SW480 (cell line): ENCODE measurements around the gene MYO1E.
A peak's percentile ranks its signal among the peaks of the same experiment; 100 is the strongest.

Experiments used
- DNase-seq: peaks from one replicate; pipeline ENCODE4 v3.0.0-alpha.2; 2016; ENCODE audit warnings: low spot score

The MYO1E gene

DNA sequence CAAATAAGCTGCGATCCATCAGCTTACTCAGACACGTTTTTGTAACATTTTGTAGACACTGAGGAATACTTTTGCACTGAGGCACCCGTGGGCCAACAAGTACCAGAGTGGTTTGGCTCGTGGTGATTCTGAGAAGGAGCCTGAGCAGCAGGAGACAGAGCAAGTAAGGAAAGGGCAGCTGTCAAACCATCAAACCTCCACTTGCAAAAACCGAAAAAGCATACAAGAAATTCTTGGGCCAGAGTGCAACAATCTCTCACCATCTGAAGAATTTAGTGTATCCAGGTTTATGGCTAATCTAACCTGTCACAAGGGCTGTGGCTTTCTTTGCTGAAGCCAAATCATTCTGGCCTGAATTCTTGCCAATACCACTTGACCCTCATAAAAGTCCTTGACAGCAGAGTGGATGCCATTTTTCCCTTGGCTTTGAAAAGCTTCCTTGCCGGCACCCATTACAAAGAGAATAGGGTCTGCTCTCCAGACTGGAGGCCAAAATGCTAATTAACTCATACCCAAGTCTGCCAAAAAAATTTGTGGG is 56.7 kb downstream of the MYO1E start:
- no peak for DNase-seq

DNA sequence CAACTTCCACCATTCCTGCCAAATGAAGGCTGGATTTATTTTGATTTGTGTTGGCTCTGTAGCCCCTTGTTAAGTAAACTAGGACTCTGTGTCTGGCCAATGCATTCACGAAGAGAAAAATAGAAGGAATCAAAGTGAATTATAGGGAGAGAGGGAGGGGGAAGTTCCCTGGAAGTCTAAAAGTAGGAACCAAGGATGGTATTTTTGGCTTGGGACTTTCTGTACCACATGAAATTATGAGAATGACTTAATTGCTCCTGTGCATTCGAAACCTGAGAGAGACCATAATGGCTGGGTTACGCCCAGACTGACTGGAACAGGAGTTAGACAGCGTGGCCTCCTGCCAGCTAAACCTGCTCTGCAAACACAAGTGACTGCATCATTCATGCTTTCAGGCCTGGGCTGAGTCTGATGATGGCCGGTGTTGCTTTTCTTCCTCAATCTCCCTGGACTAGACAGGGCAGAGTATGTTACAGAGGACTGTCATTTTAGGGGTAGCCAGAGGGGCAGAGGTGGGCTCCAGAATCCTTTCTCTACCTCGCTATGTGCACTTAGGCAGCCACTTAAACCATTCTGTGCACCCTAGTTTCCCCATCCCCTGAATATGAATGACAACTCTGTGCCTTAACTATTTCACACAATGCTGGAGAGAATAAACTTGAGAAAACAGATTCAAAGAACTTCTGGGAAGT is 58.9 kb downstream of the MYO1E start:
- no peak for DNase-seq

DNA sequence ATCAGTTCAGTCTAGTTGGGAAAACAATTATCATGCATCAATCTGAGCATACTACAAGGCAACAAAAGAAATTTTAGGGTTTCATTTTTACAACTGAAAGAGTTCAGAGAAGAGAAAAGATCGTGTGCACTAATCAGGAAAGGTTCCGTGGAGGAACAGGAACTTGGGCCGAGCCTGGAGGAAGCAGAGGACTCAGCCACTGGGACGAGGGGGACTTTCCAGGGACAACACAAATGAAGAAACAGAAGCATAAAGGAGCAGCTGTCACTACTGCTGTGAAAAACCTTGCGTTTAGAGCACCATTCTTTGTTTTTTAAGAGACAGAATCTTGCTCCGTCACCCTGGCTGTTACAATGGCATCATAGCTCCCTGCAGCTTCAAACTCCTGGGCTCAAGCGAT is 60.5 kb downstream of the MYO1E start:
- no peak for DNase-seq

DNA sequence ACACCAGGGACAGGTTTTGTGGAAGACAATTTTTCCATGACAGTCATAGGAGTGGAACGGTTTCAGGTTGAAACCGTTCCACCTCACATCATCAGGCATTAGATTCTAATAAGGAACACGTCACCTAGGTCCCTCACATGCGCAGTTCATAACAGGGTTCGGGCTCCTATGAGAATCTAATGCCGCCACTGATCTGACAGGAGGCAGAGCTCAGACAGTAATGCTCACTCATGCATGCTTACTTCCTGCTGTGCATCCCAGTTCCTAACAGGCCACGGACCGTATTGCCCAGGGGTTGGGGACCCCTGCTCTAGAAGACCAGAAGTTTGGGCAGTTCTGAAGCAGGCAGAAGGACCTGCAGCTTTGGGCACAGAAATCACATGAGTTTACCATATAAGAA is 61.5 kb downstream of the MYO1E start:
- no peak for DNase-seq

GRCh38 chr15:59309405-59309804 is 63.3 kb downstream of the MYO1E start:
- no peak for DNase-seq

DNA sequence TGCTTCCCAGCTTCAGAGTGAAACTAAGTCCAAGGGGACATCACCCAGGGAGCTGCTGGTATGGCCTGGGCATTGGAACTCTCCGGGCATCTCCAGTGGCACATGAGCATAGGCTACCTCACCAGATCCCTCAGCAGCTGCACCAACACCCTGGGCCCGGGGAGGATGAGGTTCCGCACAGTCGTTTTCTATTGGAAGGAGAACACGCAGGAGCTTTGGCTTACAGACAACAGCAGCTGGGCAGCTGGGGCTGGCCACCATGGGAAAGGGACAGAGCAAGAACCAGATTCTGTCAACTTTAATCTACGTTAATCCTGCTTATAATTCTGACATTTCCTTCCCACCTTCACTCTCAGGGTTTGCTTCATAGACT is 65.5 kb downstream of the MYO1E start:
- no peak for DNase-seq

DNA sequence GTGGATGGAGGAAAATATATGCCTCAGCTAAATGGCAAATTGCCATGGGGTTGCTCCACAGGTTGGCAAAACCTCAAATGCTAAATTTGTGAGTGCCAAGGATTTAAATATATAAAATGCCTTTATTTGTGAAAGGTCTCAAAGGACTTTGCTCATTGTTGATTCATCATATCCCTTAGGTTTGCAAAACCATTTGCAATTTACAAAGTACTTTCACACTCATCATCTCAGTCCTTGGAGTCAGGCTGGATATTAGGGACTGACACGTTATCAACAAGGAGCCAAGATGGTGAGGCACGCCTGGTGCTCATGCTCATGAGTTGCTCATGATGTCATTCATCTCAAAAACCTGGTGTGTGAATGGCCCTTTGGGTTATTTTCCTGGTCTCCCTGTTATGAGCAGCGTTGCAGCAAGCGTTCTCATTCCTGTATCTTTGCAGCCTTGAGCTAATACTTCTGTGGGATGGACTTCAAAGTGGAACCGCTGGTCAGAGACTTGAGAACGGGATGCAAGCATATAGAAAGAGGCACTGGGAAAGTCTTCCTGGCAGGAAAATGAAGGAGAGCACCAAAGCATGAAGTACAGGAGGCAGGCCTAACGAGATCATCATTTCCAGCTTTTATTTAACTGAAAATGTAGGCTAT is 66.0 kb downstream of the MYO1E start:
- no peak for DNase-seq

DNA sequence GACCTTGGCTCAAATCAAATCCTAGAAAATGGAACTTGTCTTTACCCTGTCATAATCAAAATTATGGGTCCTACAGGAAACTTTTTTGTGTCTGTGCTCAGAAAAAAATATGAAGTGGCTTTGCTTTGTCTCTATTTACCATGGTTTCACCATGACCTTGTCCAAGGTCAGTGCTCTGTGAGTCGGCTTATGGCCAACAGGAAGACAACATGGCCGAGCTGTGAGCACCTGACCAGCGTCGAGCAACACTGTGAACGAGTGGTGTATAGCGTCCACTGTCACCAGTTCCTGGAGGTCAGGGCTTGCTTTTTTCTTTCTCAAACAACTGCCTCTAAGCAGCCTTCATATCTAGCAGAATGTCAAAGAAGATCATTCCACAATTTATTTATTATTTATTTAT is 67.9 kb downstream of the MYO1E start:
- DNase-seq = no peak

DNA sequence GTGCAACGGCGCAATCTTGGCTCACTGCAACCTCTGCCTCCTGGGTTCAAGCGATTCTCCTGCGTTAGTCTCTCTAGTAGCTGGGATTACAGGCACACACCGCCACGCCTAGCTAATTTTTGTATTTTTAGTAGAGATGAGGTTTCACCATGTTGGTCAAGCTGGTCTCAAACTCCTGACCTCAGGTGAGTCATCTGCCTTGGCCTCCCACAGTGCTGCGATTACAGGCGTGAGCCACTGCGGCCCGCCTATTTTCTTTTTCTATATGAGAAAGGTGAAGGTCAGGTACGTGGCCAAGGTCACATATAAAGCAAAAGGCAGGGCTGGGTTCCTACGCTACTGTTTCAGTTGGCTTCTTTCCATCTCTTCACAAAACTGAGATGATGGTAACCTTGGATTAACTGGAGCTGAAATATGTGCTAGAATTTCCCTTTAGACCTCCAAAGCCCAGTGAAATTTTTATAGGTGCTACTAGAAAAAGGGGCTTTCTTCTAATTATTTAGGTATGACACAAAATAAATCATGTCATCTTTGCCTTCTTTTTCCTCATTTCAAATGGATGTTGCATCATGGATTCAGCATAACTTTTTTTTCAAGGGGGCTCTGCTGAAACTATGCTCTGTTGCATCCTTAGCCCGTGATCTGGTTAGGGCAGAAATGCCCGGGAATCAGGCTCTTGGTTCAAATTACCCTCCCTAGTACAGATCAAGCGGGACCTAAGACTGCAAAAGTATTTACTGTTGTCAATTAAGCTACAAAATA is 68.5 kb downstream of the MYO1E start:
- DNase-seq = no peak

GRCh38 chr15:59303633-59304032 is 69.0 kb downstream of the MYO1E start:
- DNase-seq = no peak

- no peak for DNase-seq
These were observed 69.5 kb downstream of the MYO1E start for GRCh38 chr15:59303136-59303535.

DNA sequence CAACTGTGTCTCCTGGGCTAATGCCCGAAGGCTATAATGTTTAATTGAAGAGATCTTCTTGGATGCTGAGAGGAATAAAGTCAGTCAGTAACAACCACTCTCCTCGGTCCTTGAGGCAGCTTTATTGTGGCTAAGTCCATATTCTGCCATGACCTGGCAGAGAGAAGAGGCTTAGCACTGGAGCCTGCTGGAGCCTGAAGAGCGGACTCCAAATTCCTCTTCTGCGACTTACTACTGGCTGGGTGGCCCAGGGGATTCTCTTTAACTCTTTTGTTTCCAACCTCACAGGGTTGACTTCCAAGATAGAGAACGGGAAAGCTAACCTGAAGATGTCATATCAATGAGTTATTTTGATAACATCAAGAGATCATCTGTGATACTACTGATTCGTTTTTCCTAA is 71.1 kb downstream of the MYO1E start:
- DNase-seq = no peak

GRCh38 chr15:59300618-59301139 is 72.0 kb downstream of the MYO1E start:
- DNase-seq = no peak

GRCh38 chr15:59299929-59300617 is 72.6 kb downstream of the MYO1E start:
- peak; percentile 59 for DNase-seq

GRCh38 chr15:59298854-59299250 is 73.8 kb downstream of the MYO1E start:
- DNase-seq = no peak

DNA sequence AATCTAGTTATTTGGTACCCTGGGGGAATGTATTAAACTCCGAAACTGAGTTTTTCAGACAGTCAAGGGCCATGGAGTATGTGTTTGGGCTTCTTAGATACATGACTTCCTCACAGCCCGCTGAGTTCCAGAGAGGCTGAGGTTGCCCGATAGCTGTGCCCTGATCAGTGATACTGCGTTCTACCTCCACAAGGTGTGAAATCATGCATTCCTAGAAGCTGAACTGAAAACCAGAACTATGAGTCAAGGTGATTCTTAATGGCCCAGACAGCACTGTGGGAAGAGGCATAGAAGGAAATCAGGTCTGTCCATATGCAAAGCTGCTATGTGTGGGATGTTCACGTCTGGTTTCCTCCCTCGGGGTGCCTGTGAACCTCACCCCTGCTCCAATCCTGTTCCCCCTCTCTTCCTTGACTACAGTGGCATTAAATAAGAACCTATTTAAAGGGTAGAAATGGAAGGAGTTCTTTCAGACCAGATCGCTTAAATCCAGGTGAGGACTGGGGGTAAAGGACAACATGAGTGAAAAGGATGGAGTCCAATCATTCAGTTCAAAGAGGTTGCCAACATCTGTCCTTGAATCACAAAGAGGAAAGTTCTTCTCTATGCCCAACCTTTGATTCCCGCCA is 74.3 kb downstream of the MYO1E start:
- DNase-seq = no peak

DNA sequence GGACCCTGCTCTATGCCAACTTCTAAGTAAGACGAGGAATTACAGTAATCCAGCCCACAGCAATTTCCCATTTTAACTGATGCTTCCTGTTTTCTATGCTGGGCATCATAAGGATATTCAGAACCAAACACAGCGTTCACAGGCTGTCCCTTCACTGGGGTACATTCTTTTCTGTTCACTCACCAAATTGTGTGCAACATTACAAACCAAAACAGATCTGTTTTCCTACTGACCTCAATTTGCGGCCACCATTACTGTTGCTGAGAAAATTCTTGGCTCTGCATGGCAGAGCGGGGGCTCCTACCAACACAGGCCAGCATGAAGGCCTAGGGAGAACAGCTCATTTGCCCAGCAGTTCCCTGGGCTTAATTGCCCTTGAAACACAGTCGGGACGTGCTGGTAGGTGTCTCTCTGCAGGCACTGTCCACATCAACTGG is 76.5 kb downstream of the MYO1E start:
- DNase-seq = no peak

DNA sequence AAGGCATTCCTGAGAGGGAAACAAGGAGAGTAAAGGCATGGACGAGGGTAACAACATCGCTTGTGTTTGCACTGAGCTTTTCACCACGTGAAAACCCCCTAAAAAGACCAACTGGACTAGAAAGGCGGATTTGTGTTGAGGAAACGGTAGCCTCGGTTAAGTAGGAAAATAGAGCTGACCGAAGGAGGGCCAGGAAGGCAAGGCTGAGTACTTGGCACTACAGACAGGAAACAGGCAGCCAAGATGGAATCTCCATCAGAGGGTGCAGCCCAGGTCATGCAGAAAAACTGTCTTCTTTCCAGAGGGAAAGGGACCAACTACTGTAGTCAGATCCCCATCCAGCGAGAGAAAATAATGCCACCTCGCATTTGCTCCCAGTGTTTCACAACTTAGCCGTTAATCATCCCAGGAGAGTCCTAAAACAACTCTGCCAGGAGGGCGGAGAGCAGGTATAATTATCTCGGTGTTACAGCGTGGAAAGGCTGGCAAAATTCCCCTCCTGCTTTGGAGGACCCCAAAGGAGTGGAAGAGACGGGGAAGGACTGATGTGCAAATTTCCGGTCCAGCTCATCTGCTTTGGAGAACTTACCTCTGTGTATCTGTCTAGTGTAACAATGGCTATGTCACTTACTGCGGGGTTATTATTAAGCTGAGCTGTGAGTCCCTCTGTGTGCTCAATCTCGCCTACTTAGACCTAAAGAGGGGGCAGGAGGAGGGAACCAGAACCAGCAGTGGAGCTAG is 77.2 kb downstream of the MYO1E start:
- DNase-seq = no peak

DNA sequence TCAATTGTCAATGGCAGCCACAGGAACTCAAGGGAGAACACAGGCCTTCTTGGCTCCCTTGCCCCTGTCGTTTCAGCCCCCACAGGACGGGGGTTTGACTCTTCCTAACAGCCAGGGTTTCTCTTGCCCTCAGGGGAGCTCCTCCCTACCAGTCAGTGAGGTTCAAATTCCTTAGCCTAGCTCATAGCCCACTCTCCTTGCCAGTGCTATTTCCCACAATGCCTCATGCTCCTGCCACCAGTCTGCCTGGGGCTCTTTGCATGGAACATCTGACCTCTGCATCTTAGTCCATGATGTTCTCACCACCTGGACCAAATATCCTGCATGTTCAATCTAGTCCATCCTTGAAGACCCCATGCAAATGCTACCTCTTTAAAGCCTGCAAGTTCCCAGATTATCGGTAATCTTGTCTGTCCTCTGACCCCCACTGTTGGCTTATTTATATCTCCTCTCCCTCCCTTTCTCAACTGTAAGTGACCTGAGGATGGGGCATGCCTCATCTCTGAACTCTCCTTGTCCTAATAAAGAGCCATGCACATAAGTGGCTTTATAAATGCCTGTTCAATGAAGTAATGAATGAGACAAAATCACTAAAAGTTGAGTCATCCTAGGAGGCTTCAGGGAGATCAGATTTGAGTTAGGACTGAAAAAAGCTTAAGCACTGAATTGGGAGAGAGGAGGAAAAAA is 78.0 kb downstream of the MYO1E start:
- DNase-seq = no peak

- no peak for DNase-seq
These were observed 80.1 kb downstream of the MYO1E start for GRCh38 chr15:59292442-59293151.
